GM12878 (cell line): ENCODE results near the gene TNFRSF14.

Experiments
- BHLHE40 ChIP-seq, 2 experiments: fragments of 450-650 bp in 1 of 2; IDR thresholded peaks; 2 replicates each; pipeline ENCODE4 v1.6.1; 2011 to 2017; ENCODE audit warnings: low read depth in 2 of 2, borderline replicate concordance in 1 of 2, improper control_type of control experiment in 1 of 2, low read length in 1 of 2, mild to moderate bottlenecking in 1 of 2
- BMI1 ChIP-seq: fragments of 450-650 bp; IDR thresholded peaks from 2 replicates; pipeline ENCODE4 v1.6.1; 2016; ENCODE audit warnings: mild to moderate bottlenecking, moderate library complexity, borderline replicate concordance
- CBFB ChIP-seq: IDR thresholded peaks from 2 replicates; pipeline ENCODE4 v1.6.1; 2016; ENCODE audit warnings: antibody characterized with exemption, low read depth
- CTCF ChIP-seq, 3 experiments: IDR thresholded peaks in 2 of 3; conservative IDR thresholded peaks in 1 of 3; 2 replicates each; pipeline ENCODE4 v1.5.1; 2011; ENCODE audit warnings: low read depth in 3 of 3, low read length in 3 of 3, mild to moderate bottlenecking in 3 of 3, control low read depth in 2 of 3, moderate library complexity in 2 of 3, inconsistent platforms in 1 of 3, mixed read lengths in 1 of 3; ENCODE audit not compliant: control insufficient read depth in 2 of 3, insufficient read depth in 1 of 3; ENCODE audit errors: extremely low read depth in 1 of 3
- EZH2 ChIP-seq: IDR thresholded peaks from 2 replicates; pipeline ENCODE4 v1.6.1; 2012; ENCODE audit warnings: low read depth, mild to moderate bottlenecking, control low read depth, inconsistent platforms, low read length, borderline replicate concordance; ENCODE audit not compliant: control insufficient read depth
- FOXK2 ChIP-seq: fragments of 450-650 bp; IDR thresholded peaks from 2 replicates; pipeline ENCODE4 v1.6.1; 2017; ENCODE audit warnings: mild to moderate bottlenecking, moderate library complexity
- FOXM1 ChIP-seq: IDR thresholded peaks from 2 replicates; pipeline ENCODE4 v1.6.1; 2012; ENCODE audit warnings: low read depth, mild to moderate bottlenecking, inconsistent platforms, low read length, moderate library complexity
- KDM1A ChIP-seq: fragments of 200-600 bp; sonication (generic); IDR thresholded peaks from 2 replicates; pipeline ENCODE4 v1.6.1; 2016; ENCODE audit warnings: borderline replicate concordance
- LARP7 ChIP-seq: fragments of 450-650 bp; IDR thresholded peaks from 2 replicates; pipeline ENCODE4 v1.6.1; 2017; ENCODE audit warnings: mild to moderate bottlenecking
- SMARCA5 ChIP-seq: fragments of 450-650 bp; IDR thresholded peaks from 2 replicates; pipeline ENCODE4 v1.6.1; 2017; ENCODE audit warnings: mild to moderate bottlenecking
- TCF3 ChIP-seq: IDR thresholded peaks from 2 replicates; pipeline ENCODE4 v1.6.1; 2012; ENCODE audit warnings: low read depth, mild to moderate bottlenecking, low read length, borderline replicate concordance; ENCODE audit not compliant: insufficient read depth
- USF2 ChIP-seq: IDR thresholded peaks from 2 replicates; pipeline ENCODE4 v1.6.1; 2011; ENCODE audit warnings: low read depth, low read length, improper control_type of control experiment, borderline replicate concordance
- ZZZ3 ChIP-seq: IDR thresholded peaks from 2 replicates; pipeline ENCODE4 v1.6.1; 2011; ENCODE audit warnings: low read depth; ENCODE audit not compliant: control insufficient read depth, insufficient read length

- TF ChIP-seq EZH2 (no peak), SMARCA5 (no peak), FOXM1 (no peak), USF2 (no peak), CBFB (no peak), BMI1 (no peak), KDM1A (no peak), CTCF (IDR thresholded peaks at IDR 0.05 in 2 of 3, conservative IDR thresholded peaks at IDR 0.05 in 1 of 3; ENCODE audit: control insufficient read depth in 2 of 3, extremely low read depth in 1 of 3, insufficient read depth in 1 of 3, low read depth in 3 of 3, low read length in 3 of 3) (no peak), BHLHE40 (IDR thresholded peaks at IDR 0.05; ENCODE audit: borderline replicate concordance in 1 of 2, low read depth in 2 of 2, low read length in 1 of 2) (no peak), FOXK2 (no peak), TCF3 (no peak), ZZZ3 (no peak), LARP7 (no peak)
Measured at GRCh38 chr1:2564815-2565374, 8.7 kb downstream of the TNFRSF14 start.
